HG02840 (cell line): ENCODE data around the gene FBLN2.

Experiments used
- ATAC-seq: cut with Tn5 transposase; IDR thresholded peaks from one replicate; pipeline ENCODE4 v1.9.1; 2021; ENCODE audit warnings: mild to moderate bottlenecking, moderate library complexity, moderate number of reproducible peaks; ENCODE audit not compliant: unreplicated experiment, low FRiP score

FBLN2 gene

DNA sequence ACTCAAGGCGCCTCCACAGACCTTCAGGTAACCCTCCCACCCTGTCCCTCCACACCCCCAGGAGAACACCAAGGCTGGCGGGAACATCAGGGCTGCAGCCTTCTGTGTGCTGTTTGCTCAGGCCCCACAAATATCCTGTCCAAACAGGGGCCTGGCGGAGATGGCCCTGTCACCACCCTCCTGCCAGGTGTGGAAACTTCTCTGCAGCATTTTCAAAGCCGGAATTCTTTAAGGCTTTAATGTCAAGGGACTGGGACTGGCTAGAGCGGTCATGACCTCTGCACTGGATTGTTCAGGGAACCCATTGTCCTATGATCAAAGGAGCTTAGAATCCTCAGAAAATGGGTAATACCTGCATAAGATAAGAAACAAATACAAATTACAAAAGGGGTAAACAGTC is 46.6 kb downstream of the FBLN2 start:
- no peak for ATAC-seq

DNA sequence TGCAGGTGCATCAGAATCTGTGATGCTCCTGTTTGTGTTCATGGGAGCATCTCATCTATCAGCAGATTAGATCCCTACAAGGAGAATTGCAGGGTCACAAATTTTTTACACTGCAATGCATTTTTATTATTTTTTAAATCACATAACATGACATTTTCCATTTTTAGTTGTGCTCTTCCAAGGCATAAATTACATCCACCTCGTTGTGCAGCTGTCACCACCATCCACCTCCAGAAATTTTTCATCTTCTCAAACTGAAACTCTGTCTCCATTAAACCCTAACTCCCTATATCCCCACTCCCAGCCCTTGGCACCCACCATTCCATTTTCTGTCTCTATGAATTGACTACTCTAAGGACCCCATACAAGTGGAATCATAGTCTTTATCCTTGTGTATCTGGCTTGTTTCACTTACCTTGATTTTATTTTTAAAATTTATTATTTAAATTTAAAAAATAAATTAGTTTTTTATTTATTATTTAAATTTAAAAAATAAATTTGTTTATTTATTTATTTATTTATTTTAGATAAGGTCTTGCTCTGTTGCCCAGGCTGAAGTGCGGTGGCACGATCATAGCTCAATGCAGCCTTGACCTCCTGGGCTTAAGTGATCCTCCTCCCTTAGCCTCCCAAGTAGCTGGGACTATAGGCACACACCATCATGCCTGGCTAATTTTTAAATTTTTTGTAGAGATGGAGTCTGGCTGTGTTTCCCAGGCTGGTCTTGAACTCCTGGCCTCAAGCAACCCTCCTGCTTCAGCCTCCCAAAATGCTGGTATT is 47.7 kb downstream of the FBLN2 start:
- ATAC-seq = no peak

DNA sequence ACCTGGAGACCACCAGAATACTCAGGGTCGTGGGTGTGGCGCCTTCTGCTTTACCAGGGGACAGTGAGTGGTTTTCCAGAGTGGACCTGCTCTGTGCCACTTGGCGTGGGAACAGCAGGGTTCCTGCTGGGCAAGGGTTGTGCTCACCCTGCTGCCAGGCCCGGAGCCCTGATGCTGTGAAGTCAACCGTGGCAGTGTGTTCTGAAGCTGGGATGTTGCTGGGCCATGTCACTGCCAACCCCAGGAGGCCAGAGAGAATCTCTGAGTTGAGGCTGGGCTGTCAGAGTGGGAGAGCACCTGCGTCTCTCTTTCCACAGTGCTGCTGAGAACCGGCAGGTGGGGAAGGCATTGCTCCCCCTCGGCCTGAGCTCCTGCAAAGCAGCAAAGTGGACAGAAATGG is 48.7 kb downstream of the FBLN2 start:
- ATAC-seq = no peak

DNA sequence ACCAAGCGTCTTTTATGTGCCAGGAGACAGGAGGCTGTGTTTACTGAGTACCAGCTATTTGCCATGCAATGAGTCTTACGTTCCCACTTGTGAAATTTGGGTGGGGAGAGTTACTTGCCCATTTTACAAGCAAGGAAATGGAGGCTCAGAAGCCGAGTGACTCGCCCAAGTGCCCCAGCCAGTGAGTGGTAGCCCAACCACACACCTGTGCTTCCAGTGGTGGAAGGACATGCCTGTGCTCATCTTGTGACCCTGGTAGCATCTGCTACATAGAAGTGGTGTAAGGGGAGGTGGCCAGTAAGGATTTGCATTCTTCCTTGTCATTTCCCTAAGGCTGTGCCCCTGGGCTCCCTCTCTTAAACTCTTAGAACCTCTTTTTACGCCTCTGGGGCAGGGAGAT is 49.3 kb downstream of the FBLN2 start:
- no peak for ATAC-seq

DNA sequence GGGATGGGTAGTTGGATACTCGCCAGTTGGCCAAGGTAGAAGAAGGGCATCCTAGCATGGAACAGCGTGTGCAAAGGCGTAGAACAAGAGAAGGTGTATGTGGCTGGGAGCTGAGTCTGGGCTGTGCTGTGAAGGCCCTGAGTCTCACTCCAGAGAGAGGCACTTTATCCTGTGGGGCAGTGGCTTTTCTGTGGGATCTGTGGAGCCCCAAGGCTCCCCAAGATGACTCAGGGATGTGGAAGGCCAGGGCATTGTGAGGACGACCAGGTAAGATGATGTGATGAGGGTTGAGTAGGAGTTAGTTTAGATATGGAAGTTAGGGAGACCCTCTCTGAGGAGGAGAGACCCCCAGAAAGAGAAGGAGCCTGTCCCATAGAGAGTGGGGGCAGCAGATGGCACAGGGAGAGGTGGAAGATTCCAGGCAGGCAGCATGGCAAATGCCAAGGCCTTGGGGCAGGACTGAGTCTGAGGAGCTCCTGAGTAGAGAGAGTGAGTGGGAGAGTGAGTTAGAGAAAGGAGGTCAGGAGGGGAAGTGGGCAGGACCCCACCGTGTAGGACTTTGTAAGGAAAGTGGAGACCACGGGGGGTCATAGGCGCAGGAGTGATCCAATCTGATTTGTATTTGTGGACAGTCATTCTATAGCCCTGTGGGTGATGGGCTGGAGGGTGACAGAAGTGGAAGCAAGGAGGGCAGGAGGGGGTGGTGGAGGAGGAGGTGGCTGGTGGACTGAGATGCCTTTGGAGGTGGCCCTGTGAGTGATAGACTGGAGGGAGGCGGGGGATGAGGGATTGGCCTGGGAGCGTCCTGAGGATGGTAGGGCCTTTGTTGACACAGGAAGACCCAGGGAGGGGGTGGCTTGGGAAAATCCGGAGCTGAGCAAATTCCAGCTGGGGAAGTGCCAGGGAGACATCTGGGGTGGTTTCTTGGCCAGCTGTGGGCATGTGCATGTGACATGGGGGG is 50.3 kb downstream of the FBLN2 start:
- ATAC-seq = no peak

DNA sequence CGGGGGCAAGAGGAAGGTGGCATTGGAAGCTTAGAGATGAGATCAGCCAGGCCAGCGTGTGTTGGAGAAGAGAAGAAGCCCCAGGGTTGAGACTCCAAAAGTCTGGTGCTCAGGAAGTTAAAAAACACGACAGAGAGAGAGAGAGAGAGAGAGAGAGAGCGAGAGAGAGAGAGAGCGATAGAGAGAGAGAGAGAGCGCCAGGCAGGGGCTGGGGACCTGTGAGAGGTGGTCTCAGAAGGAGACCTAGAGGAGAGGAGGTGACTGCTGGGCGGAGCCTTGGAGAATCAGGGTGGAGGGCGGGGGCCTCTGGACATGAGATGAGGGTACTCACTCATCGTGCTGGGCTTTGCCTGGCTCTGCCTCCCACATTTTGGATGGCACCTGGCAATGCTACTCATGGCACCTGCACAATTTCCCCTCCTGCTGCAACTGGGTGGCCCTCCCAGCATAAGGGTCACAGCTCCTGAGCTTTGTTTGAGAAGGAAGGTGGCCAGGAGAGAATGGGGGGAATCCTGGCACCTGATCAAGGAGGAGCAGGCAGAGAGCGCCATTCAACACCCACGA is 51.0 kb downstream of the FBLN2 start:
- ATAC-seq = no peak

DNA sequence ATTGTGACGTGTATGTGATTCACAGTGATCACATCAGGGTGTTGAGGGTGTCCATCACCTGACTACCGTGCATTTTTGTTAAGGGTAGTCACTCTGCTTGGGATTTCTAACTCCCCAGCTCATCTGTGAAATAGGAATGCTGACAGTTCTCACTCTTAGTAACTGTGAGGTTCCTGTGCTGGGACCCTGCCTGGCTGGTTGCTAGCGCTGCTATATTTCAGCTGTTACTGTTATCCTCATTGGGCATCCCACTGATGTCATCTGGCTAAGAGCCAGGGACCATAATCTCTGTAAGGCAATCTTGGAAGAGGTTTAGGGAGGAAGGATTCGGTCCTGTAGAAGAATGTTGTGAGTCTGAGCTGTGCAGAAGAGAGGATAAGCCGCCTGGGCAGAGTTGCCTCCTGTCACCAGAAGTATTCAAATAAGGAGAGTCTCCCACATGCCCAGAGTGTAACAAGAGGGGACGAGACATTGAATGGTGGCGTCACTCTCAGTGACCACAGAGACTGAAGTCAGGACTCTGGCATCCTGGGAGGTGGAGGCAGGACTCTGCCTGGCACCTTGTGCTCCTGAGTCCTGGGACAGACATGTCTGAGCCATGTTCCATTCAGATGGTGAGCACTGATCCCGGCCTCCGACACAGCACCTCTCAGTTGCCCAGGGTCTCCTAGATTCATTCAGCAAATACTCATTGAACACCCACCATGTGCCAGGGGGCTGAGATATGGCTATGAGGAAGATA is 52.2 kb downstream of the FBLN2 start:
- ATAC-seq = no peak

DNA sequence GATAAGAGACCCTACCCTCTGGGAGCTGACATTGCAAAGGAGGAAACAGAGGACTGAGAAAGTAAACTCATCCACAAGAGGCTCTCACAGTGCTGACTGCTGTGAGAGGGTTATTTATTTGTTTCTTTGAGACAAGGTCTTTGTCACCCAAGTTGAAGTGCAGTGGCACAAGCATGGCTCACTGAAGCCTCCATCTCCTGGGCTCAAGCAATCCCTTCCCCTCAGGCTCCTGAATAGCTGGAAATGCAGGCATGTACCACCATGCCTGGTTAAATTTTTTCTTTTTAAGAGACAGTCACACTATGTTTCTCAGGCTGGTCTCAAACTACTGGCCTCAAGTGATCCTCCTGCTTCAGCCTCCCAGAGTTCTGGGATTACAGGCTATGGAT is 52.8 kb downstream of the FBLN2 start:
- no peak for ATAC-seq

DNA sequence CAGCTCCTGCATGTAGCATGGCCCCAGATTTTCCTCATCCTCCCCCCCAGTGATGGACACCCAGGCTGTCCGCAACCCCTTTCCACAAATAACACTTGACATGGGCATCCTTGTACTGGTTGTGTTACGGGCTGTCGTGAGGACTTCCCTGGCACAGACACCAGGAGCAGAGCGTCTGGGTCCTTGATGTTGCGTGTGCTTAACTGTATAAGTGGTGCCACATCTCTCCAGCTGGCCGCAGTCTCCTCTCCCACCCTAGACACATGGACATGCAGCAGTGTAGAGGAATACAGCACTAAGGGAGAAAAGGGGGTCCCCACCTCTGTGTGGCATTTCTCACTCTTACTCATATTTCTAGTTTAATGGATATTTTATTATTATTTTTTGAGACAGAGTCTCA is 56.6 kb downstream of the FBLN2 start:
- no peak for ATAC-seq

DNA sequence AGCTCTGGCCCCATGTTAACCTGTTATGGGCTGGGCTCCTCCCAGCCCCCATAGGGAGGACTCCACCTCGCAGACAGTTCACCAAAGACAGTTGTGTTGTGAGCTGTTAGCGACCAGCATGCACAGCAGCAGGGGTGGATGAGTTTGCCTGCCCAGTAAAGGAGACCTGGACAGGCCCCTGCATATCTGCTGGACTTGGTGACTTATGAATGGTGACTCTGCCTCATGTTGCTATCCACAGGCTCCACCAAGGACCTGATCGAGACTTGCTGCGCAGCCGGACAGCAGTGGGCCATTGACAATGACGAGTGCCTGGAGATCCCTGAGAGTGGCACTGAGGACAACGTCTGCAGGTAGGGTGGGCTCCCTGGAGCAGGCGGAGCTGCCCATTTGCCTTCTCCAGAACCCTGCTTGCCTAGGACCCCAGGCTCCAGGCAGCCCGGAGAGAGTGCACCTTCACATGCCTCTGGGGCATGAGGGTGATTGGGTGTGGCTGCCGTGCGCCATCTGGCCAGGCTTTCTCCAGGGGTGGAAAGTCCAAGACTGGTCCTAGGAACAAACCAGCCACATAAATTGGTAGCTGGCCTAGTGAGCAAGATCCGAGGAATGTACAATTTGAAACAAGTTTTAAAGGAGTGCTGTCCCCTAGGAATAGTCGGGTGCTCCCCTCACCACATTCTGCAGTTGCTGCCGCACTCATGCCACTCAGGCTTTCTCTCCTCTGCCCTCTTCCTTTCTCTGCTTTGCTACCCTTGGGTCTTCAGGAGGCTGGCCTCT is 59.1 kb downstream of the FBLN2 start:
- ATAC-seq = no peak

DNA sequence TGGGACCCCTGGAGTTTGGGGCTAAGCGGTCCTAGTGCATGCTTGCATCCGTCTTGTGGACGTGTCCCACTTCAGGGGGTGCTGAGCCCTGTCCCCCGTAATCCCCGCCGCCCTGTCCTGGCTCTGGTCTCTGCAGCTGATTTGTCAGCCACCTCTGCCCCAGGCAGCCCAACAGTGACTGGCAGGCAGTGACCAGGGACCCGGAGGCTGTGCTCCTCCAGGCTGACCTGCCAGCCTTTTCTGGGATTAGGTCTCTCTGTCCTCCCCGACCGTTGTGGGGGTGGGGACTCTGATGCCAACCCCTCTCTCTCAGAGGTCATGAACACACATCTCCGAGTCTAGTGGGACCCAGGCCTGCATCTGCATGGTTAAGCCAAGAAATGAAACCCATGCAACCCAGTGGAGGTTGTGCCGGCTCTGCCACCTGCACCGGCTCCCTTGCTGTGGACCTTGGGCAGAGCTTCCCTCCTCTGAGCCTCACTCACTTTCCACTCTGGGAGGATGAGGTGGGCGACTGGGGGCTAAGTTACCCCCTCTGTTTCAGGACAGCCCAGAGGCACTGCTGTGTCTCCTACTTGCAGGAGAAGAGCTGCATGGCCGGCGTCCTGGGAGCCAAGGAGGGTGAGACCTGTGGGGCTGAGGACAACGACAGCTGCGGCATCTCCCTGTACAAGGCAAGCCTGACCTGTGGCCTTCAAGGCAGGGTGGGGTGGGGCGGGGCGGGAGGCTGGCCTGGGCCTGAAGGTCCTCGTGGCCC is 60.2 kb downstream of the FBLN2 start:
- ATAC-seq = no peak

DNA sequence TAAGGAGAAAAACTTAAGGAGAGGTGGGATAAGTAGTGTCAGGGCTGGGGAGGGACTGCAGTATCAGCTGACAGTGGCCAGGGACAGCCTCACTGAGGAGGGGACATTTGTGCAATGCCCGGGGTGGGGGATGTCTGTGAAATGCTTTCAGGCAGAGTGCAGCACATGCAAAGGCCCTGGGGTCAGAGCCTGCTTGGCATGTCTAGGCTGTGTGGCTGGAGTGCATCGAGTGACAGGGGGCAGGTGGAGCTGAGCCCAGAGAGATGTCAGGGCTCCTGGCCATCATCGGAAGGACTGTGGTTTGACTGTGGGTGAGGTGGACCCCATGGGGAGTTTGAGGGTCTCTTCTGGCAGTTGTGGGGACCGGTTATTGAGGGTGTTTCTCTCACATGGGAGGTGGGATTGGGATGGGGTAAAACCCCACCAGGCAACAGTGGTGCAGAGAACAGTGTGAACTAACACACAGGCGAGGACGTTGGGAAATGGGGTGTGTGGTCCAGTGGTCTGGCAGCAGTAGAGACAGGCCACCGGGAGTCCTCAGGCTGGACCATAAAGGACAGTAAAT is 61.2 kb downstream of the FBLN2 start:
- ATAC-seq = no peak

DNA sequence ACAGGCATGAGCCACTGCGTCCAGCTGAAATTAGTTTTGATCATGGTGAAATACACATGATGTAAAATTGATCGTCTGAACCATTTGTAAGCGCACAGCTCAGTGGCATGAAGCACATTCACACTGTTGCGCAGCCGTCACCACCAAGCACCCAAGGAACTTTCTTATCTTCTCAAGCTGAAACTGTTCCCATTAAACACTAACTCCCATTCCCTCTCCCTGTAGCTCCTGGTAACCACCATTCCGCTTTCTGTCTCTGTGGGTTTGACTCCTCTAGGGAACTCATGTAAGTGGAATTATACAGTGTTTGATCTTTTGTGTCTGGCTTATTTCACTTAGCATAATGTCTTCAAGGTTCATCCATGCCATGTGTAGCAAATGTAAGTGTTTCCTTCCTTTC is 62.3 kb downstream of the FBLN2 start:
- no peak for ATAC-seq

DNA sequence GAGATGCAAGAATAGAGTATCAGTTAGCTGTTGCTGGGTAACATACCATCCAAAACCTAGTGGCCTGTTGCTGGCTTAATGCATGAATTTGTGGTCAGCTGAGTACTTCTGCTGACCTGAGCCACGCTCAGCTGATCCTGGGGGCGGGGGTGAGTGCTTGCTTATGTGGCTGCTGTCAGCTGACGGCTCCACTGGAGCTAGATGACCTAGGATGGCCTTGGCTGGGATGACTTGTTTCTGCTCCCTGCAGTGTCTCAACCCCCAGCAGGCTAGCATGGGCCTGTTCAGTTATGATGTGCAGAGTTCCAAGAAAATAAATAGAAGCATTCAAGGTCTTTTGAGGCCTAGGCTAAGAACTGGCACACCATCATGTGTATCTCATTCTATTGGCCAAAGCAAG is 63.9 kb downstream of the FBLN2 start:
- ATAC-seq = no peak

DNA sequence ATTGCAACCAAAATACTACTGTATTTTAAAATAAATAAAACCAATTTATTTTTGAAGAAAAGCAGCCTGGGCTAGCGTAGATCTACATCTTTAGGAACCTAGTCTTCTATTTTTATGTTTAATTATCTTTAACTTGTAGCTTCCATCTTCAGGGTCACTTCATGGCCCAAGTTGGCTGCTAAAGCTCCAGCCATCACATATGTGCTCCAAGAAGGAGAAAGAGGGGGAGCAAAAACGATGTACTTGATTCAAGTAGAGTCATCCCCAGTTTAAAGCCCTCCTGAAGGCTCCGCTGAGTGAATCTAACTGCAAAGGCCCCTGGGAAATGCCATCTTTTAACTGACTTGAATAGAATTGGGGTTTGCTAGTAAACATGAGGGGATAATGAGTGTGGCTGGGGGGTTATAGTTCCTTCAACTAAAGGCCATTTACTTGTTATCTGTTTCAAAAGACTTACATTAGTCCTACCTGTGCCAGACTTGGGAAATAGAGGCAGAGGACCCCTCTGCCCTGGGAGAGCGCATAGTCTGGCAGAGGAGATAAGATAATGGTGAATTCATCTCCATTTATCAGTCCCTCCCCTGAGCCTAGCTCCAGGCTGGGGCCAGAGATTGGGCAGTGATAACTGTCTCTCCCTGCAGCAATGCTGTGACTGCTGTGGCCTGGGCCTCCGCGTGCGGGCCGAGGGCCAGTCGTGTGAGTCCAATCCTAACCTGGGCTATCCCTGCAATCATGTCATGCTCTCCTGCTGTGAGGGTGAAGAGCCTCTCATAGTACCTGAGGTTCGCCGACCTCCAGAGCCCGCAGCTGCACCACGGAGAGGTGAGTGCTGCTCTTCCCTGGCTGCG is 64.6 kb downstream of the FBLN2 start:
- no peak for ATAC-seq

DNA sequence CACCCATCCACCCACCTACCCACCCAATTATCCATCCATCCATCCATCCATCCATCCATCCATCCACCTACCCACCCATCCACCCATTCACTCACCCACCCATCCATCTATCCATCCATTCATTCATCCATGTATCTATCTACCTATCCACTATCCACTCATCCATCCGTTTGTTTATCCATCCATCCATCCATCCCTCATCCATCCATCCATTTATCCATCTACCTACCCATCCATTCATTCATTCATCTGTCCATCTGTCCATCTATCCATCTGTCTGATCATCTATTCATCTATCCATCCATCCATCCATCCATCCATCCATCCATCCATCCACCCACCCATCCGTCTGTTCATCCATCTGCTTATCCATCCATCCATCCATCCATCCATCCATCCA is 65.7 kb downstream of the FBLN2 start:
- ATAC-seq = no peak

DNA sequence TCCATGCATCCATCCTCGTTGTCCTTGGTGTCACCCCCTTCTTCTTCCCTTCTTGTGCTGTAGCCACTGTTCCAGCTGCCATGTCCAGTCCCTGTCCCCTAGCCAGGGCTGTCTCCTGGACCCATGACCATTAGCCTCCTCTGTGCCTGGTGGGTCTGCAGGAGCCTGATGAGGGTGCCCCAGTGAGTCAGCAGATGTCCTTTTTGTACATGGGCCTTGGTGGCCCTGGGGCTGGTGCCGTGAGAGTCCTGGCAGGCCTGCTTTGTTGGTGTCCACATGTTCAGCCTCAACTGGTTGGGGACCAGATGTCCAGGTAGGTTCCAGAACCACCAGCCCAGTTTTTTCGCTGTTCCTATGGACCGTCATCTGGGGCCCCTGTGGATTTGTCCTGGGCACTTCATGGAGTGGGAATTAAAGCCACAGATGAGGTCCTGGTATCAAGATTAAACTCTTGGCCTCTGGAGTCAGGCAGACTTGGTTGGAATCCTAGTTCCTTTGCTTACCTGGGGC is 66.1 kb downstream of the FBLN2 start:
- ATAC-seq = no peak

DNA sequence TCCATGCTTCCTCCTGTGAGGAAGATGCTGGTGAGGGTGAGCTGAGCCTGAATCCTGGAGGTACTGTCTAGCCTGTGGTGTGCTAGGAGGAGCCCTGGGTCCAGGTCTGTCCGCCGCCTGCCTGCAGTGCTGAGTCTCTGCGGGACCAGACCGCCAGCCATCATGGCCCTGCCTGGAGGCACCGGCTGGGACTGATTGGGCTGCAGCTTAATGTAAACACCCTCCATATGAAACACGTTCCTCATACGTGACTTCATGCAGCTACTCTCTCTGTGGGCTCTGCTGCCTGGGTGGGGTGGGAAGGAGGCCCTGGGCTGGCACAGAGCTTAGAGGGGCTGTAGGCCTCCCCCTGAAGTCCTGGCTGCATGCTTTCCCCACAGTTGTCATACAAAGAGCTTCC is 67.4 kb downstream of the FBLN2 start:
- ATAC-seq = no peak
